SK-N-SH treated with all-trans-retinoic acid at 6 μM for 48 hours (cell line): Measurements from ENCODE around the gene DENND1A.
"Not testable (repeated sequence)": the region's sequence is repeated elsewhere in the genome, so short reads cannot be mapped to it uniquely, and the experiment has no call there.

Source experiments
- ARNTL ChIP-seq: fragments of 450-650 bp; formaldehyde crosslinking; IDR thresholded peaks from 2 replicates; pipeline ENCODE4 v1.5.0; 2020; ENCODE audit warnings: low read depth, mild to moderate bottlenecking, moderate library complexity, borderline replicate concordance
- OSR1 ChIP-seq: fragments of 250-450 bp; sonication (Bioruptor Pico); IDR thresholded peaks from 2 replicates; pipeline ENCODE4 v1.8.0; 2022; ENCODE audit warnings: moderate library complexity, mild to moderate bottlenecking, inconsistent platforms
- RARB ChIP-seq: fragments of 250-450 bp; sonication (Bioruptor Pico); IDR thresholded peaks from 2 replicates; pipeline ENCODE4 v1.8.0; 2021; ENCODE audit warnings: mild to moderate bottlenecking, moderate library complexity
- TOX ChIP-seq: fragments of 250-450 bp; sonication (Bioruptor Pico); IDR thresholded peaks from 2 replicates; pipeline ENCODE4 v1.8.0; 2021; ENCODE audit warnings: mild to moderate bottlenecking, moderate library complexity, borderline replicate concordance
- ZFP30 ChIP-seq: fragments of 450-650 bp; formaldehyde crosslinking; IDR thresholded peaks from 2 replicates; pipeline ENCODE4 v1.5.0; 2022; ENCODE audit warnings: mild to moderate bottlenecking, moderate library complexity
- ZNF70 ChIP-seq: fragments of 450-650 bp; formaldehyde crosslinking; IDR thresholded peaks from 2 replicates; pipeline ENCODE4 v1.5.0; 2020; ENCODE audit warnings: mild to moderate bottlenecking, moderate library complexity
- ZNF8 ChIP-seq: fragments of 450-650 bp; formaldehyde crosslinking; IDR thresholded peaks from 2 replicates; pipeline ENCODE4 v1.5.0; 2020; ENCODE audit warnings: mild to moderate bottlenecking, moderate library complexity
- TF ChIP-seq, protein P1 (sequence below): fragments of 250-450 bp; sonication (Bioruptor Pico); IDR thresholded peaks from 2 replicates; pipeline ENCODE4 v1.8.0; 2020; ENCODE audit warnings: mild to moderate bottlenecking, moderate library complexity, borderline replicate concordance
- TF ChIP-seq, protein P2 (sequence below): fragments of 250-450 bp; sonication (Bioruptor Pico); IDR thresholded peaks from 2 replicates; pipeline ENCODE4 v1.5.1; 2021; ENCODE audit warnings: mild to moderate bottlenecking, moderate library complexity

DNA sequence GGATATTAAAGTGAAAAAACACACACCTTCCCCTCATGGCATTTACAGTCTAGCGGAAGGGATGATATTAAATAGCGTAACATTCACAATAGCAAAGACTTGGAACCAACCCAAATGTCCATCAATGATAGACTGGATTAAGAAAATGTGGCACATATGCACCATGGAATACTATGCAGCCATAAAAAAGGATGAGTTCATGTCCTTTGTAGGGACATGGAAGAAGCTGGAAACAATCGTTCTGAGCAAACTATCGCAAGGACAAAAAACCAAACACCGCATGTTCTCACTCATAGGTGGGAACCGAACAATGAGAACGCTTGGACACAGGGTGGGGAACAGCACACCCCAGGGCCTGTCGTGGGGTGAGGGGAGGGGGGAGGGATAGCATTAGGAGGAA is 14.5 kb upstream of the DENND1A start:
- not testable (repeated sequence) for TF ChIP-seq RARB; ZNF70 (CRISPR knock-in tag); ZFP30; OSR1 (CRISPR knock-in tag); TOX; ZNF8 (CRISPR knock-in tag); ARNTL (CRISPR knock-in tag)
- TF ChIP-seq, protein P1, sequence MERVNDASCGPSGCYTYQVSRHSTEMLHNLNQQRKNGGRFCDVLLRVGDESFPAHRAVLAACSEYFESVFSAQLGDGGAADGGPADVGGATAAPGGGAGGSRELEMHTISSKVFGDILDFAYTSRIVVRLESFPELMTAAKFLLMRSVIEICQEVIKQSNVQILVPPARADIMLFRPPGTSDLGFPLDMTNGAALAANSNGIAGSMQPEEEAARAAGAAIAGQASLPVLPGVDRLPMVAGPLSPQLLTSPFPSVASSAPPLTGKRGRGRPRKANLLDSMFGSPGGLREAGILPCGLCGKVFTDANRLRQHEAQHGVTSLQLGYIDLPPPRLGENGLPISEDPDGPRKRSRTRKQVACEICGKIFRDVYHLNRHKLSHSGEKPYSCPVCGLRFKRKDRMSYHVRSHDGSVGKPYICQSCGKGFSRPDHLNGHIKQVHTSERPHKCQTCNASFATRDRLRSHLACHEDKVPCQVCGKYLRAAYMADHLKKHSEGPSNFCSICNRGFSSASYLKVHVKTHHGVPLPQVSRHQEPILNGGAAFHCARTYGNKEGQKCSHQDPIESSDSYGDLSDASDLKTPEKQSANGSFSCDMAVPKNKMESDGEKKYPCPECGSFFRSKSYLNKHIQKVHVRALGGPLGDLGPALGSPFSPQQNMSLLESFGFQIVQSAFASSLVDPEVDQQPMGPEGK (CRISPR knock-in tag) = not testable (repeated sequence)
- TF ChIP-seq, protein P2, sequence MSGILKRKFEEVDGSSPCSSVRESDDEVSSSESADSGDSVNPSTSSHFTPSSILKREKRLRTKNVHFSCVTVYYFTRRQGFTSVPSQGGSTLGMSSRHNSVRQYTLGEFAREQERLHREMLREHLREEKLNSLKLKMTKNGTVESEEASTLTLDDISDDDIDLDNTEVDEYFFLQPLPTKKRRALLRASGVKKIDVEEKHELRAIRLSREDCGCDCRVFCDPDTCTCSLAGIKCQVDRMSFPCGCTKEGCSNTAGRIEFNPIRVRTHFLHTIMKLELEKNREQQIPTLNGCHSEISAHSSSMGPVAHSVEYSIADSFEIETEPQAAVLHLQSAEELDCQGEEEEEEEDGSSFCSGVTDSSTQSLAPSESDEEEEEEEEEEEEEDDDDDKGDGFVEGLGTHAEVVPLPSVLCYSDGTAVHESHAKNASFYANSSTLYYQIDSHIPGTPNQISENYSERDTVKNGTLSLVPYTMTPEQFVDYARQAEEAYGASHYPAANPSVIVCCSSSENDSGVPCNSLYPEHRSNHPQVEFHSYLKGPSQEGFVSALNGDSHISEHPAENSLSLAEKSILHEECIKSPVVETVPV = not testable (repeated sequence)
